Heart right ventricle (tissue), 16 donors: Measurements from ENCODE around the gene JAKMIP1. TPM values are rescaled to one million over a fixed set of nuclear protein-coding genes. Genes with fewer than 3 reads are reported as not detected.

Experiments used
- ATAC-seq, 8 donors: fragments of 200-7000 bp; cut with Tn5 transposase; one replicate each; pipeline ENCODE4 v1.9.1; 2020; ENCODE audit warnings: mild to moderate bottlenecking in 8 of 8, moderate library complexity in 8 of 8, moderate number of reproducible peaks in 1 of 8
- DNase-seq, 2 donors: peaks; one replicate each; pipeline ENCODE4 v3.0.0-alpha.2; 2020
- H3K27ac ChIP-seq, 10 donors: fragments of 200-600 bp; sonication (generic) in 2 of 10; one replicate each; pipeline versions ENCODE4 v1.5.0 to v1.8.0; 2020 to 2022; ENCODE audit warnings: mild to moderate bottlenecking in 3 of 10
- H3K27me3 ChIP-seq, 7 donors: fragments of 200-600 bp; one replicate each; pipeline ENCODE4 v1.8.0; 2021 to 2022; ENCODE audit warnings: mild to moderate bottlenecking in 2 of 7
- H3K36me3 ChIP-seq, 9 donors: fragments of 200-600 bp; sonication (generic) in 1 of 9; one replicate each; pipeline versions ENCODE4 v1.5.0 to v1.8.0; 2020 to 2022; ENCODE audit warnings: mild to moderate bottlenecking in 2 of 9
- H3K4me1 ChIP-seq, 9 donors: fragments of 200-600 bp; sonication (generic) in 1 of 9; one replicate each; pipeline versions ENCODE4 v1.5.0 to v1.8.0; 2020 to 2022; ENCODE audit warnings: mild to moderate bottlenecking in 4 of 9
- H3K4me3 ChIP-seq, 10 donors: fragments of 200-600 bp; sonication (generic) in 2 of 10; one replicate each; pipeline versions ENCODE4 v1.5.0 to v1.8.0; 2020 to 2022; ENCODE audit warnings: mild to moderate bottlenecking in 7 of 10, moderate library complexity in 2 of 10
- H3K9me3 ChIP-seq, 11 donors: fragments of 200-600 bp in 10 of 11; sonication (generic) in 2 of 11; one replicate each; pipeline versions ENCODE4 v1.5.0 to v1.8.0; 2013 to 2022; ENCODE audit warnings: mild to moderate bottlenecking in 2 of 11, control low read depth in 1 of 11, moderate library complexity in 1 of 11
- WGBS, 2 donors: extraction: QIAGEN DNeasy Blood & Tissue Kit; methylation state at CpG; one replicate each; pipeline ENCODE4 v1.1.7; 2013; ENCODE audit warnings: inconsistent platforms in 1 of 2; 5-methylcytosine and 5-hydroxymethylcytosine counted together
- intact Hi-C, 10 donors: fragments of 100-400 bp; cut with DNase I; formaldehyde crosslinking; loops; one replicate each; pipeline versions ENCODE4 v1.11.1 to v1.14.2; 2022
- polyA plus RNA-seq, 2 donors: library from polyadenylated mRNA; stranded (reverse); fragments of 200-250 nt; gene quantifications; one replicate each; pipeline ENCODE4 v1.2.3, GENCODE V29; 2013
- total RNA-seq, 10 donors: library from RNA; stranded (reverse); fragmentation: NEBNext Ultra II Directional in 3 of 10; extraction: Animal tissue kit (Norgen Biotek cat#: 25700) in 3 of 10; gene quantifications; one replicate each; pipeline versions ENCODE4 v1.2.1 to v1.2.4, GENCODE V29; 2021 to 2023
- TF ChIP-seq, protein P1 (sequence below), 9 donors: fragments of 200-600 bp; sonication (generic) in 2 of 9; IDR thresholded peaks; one replicate each; pipeline versions ENCODE4 v1.5.0 to v1.8.0; 2021 to 2022; ENCODE audit warnings: antibody characterized with exemption in 9 of 9, mild to moderate bottlenecking in 5 of 9, moderate library complexity in 1 of 9
- donor health status: Arrhythmogenic right ventricular cardiomyopathy.
- donor health status: ischemic (EF 13 %, LVEDD 7.1; RV severe dilation, severe dysfunction).
- donor health status: healthy with polysubstance abuse.
- donor health status: DM: no; HTN: yes; CAD: no.
- donor health status: DM: no; HTN: no; CAD: no.
- donor health status: ischemic (EF 25% LVEDD 6.9; RV normal size, moderate dysfunction).
- donor health status: ischemic (EF 25% LVEDD 5.7; RV mildly dilated, moderate dysfunction).
- donor health status: healthy.
- donor health status: DM: yes; HTN: yes; CAD: no.
- donor health status: Ischemic cardiomyopathy.
- donor health status: ischemic (EF 35%, LVEDD 5.7; RV mildly dilated, moderate dysfunction).
- donor health status: nonischemic (EF 11% LVEDD 7.7; RV severe dilation, severe dysfunction).
- donor health status: DM: yes; HTN: yes; CAD: no.
- donor health status: PGD.
- donor health status: ischemic (EF 29% LVEDD 5.4; RV normal size, mild dysfunction).
- donor health status: nonischemic (EF 23%, LVEDD 6.1; RV moderate dilation, normal function).

The JAKMIP1 gene
- total and polyA plus RNA-seq, 12 donors = 0.04 to 0.76 (median 0.14) TPM; not detected in 8

DNA sequence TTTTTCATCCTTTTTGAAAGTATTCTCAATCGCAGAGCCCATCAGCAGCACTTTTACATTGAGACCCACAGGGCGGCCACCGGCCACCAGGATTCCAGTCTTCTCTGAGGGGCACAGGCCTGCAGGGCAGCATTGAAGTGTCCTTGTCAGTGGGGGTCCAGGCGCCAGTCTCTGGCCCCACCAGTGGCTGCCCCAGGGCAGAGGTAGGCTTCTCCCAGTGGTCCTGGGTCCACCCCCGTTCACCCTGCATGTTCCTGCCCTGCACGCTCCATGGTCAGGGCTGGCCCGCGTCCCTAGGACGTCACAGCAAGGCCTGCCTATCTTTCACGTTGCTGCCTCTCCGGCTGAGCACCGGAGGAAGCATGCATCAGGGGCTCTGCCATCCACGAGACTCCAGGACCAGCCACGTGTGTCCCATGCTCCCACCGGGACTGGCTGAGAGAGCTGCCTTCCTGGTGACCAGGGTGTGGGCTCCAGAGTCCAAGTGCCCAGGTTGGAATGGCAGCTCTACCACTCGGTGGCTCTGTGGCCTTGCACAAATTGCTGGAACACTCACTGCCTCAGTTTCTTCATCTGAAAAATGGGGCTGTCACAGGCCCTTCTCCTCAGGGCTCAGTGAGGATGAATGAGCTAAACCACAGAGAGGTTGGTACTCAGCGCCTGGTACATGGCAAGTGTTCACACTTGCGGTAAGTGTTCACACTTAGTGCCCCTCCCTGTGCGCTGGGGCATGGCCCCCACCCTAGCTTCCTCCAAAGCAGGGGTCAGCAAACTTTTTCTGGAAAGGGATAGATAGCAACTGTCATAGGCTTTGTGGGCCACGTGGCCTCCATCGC, 30.7 kb upstream of the JAKMIP1 start:
- Histone ChIP-seq H3K27me3 (peaks cover 0 to 17% (median 2%) of the 10 kb centered on the region in 7 donors), H3K27ac (no peak overlapping the region), H3K4me1 (no peaks in the 10 kb centered on the region), H3K36me3 (no peaks in the 10 kb centered on the region), H3K9me3 (no peaks in the 10 kb centered on the region), H3K4me3 (no peak overlapping the region)
- intact Hi-C loops = no loop called here
- WGBS, 2 donors = 88% methylated on average over 21 of the region's 21 CpGs
- DNase-seq = no peak
- ATAC-seq = no peak
- TF ChIP-seq, protein P1, sequence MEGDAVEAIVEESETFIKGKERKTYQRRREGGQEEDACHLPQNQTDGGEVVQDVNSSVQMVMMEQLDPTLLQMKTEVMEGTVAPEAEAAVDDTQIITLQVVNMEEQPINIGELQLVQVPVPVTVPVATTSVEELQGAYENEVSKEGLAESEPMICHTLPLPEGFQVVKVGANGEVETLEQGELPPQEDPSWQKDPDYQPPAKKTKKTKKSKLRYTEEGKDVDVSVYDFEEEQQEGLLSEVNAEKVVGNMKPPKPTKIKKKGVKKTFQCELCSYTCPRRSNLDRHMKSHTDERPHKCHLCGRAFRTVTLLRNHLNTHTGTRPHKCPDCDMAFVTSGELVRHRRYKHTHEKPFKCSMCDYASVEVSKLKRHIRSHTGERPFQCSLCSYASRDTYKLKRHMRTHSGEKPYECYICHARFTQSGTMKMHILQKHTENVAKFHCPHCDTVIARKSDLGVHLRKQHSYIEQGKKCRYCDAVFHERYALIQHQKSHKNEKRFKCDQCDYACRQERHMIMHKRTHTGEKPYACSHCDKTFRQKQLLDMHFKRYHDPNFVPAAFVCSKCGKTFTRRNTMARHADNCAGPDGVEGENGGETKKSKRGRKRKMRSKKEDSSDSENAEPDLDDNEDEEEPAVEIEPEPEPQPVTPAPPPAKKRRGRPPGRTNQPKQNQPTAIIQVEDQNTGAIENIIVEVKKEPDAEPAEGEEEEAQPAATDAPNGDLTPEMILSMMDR (IDR thresholded peaks at IDR 0.05) = no peak

DNA sequence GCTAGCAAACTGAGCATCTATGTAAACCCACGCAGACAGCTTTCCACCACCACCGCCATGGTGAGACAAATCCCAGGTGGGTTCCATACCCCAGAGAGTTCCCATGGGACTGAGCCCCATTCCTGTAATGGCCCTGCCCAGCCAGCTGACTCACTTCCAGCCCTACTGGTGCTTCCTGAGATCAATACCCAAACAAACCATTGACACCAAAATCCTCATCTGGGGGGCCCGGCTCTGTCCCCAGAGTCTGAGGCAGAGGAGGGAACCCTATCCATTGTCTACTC, 30.1 kb upstream of the JAKMIP1 start:
- ATAC-seq (no peak), DNase-seq (no peak)
- TF ChIP-seq, protein P1 (IDR thresholded peaks at IDR 0.05) = no peak
- H3K36me3 ChIP-seq = no peaks in the 10 kb centered on the region
- intact Hi-C loops = no loop called here
- no peaks in the 10 kb centered on the region for H3K4me1 ChIP-seq
- no peak overlapping the region for H3K27ac ChIP-seq
- 62 to 72% methylated on average over 3 of the region's 3 CpGs for WGBS, 2 donors
- peaks cover 0 to 19% (median 8%) of the 10 kb centered on the region in 7 donors for H3K27me3 ChIP-seq
- H3K4me3 ChIP-seq = no peak overlapping the region
- no peaks in the 10 kb centered on the region for H3K9me3 ChIP-seq

DNA sequence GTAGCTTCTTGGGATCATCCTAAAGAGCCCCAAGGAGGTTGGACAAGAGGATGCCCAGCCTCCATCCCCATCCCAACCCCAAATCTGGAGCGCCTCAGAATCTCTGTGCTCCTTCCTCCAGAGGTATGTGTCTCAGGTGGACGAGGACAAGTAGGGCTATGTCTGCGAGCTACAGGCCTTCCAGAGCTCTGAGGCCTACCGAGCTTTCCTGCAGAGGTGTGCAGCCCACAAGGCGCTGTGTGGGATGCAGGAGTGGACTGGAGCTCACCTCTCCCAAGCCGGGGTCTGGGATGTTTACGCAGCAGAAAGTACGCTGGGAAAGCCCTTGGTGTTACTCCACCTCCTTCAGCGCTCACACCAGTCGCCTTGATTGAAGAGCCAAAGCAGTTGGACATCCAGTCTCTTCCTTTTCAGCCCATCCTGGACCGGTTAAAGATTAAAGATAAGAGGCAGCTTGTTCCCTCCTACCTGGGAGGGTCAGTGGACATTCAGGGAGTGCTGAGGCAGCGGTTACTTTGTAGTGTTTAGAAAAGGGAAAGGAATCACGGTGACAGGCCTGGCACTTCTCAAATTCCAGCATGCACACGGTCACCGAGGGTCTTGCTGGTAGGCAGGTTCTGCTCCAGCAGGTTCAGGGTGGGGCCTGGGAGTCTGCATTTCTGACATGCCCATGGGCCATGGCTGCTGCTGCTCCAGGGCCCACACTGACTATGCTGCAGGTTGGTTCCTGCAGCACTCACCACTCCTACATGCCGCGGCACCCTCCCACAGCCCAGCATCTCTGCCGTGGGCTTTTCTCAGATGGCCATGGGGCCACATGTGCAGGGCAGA, 29.5 kb upstream of the JAKMIP1 start:
- Histone ChIP-seq H3K36me3 (no peaks in the 10 kb centered on the region), H3K4me3 (no peak overlapping the region), H3K4me1 (no peaks in the 10 kb centered on the region), H3K9me3 (no peaks in the 10 kb centered on the region), H3K27ac (no peak overlapping the region), H3K27me3 (peaks cover 0 to 19% (median 8%) of the 10 kb centered on the region in 7 donors)
- TF ChIP-seq, protein P1 (IDR thresholded peaks at IDR 0.05) = no peak
- no peak for ATAC-seq
- 74 to 76% methylated on average over 18 of the region's 18 CpGs for WGBS, 2 donors
- intact Hi-C loops = no loop called here
- no peak for DNase-seq

DNA sequence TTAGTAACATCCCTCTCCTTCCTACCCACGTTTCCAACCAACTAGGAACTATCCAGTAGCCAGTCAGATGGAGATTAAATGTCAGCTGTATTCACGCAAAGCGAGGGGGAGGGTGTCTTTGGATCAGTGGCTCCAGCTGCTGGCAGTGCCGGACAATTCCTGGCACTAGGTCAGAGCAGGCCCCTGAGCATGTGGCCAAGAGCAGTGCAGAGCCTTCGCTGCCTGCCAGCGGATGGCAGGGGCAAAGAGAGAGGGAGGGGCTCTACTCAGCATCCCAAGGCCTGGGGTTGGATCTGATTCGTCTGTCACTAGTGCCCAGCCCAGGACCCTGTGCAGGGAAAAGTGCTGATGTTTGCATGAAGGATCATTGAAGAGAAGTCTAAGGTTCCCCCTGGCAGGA, 28.7 kb upstream of the JAKMIP1 start:
- Histone ChIP-seq H3K9me3 (no peaks in the 10 kb centered on the region), H3K4me3 (no peak overlapping the region), H3K27ac (no peak overlapping the region), H3K27me3 (peaks cover 0 to 23% (median 8%) of the 10 kb centered on the region in 7 donors), H3K36me3 (no peaks in the 10 kb centered on the region), H3K4me1 (no peaks in the 10 kb centered on the region)
- DNase-seq = peak in 1 of 2 donors; percentile 41
- ATAC-seq = peak; percentile 48 to 84 (median 70)
- TF ChIP-seq, protein P1 (IDR thresholded peaks at IDR 0.05) = peak in 2 of 9 donors; percentile 16 to 20
- intact Hi-C loops = no loop called here
- WGBS, 2 donors = 32 to 37% methylated on average over 7 of the region's 7 CpGs
